Neural progenitor cell (in vitro differentiated cells): ENCODE measurements around the gene GLIPR2. TPM values are rescaled to one million over a fixed set of nuclear protein-coding genes. Genes with fewer than 3 reads are reported as not detected.

Experiments used
- DNase-seq: peaks from one replicate; pipeline ENCODE4 v3.0.0-alpha.2; 2016; ENCODE audit warnings: low spot score
- H2AFZ ChIP-seq: fragments of 200-600 bp; sonication (generic); replicated peaks from 2 replicates; pipeline ENCODE4 v1.6.1; 2016; ENCODE audit warnings: antibody characterized with exemption
- H3F3A ChIP-seq: fragments of 200-600 bp; sonication (generic); 2 replicates; pipeline ENCODE4 v1.6.1; 2016; ENCODE audit warnings: antibody characterized with exemption, low read depth
- H3K27ac ChIP-seq: fragments of 200-600 bp; sonication (generic); 2 replicates; pipeline ENCODE4 v1.5.1; 2016; ENCODE audit warnings: mild to moderate bottlenecking
- H3K27me3 ChIP-seq: fragments of 200-600 bp; sonication (generic); 2 replicates; pipeline ENCODE4 v1.6.1; 2016; ENCODE audit warnings: mild to moderate bottlenecking, moderate library complexity
- H3K36me3 ChIP-seq: fragments of 200-600 bp; sonication (generic); 2 replicates; pipeline ENCODE4 v1.5.1; 2016
- H3K4me1 ChIP-seq: fragments of 200-600 bp; sonication (generic); 2 replicates; pipeline ENCODE4 v1.6.1; 2016; ENCODE audit warnings: mixed run types
- H3K4me2 ChIP-seq: fragments of 200-600 bp; sonication (generic); 2 replicates; pipeline ENCODE4 v1.6.1; 2016
- H3K4me3 ChIP-seq: fragments of 200-600 bp; sonication (generic); 2 replicates; pipeline ENCODE4 v1.5.1; 2016
- H3K79me2 ChIP-seq: fragments of 200-600 bp; sonication (generic); 2 replicates; pipeline ENCODE4 v1.6.1; 2016; ENCODE audit warnings: low read depth
- H3K9ac ChIP-seq: fragments of 200-600 bp; sonication (generic); 2 replicates; pipeline ENCODE4 v1.6.1; 2016
- H3K9me3 ChIP-seq: fragments of 200-600 bp; sonication (generic); 2 replicates; pipeline ENCODE4 v1.5.1; 2016; ENCODE audit warnings: low read depth
- H4K20me1 ChIP-seq: fragments of 200-600 bp; sonication (generic); 2 replicates; pipeline ENCODE4 v1.6.1; 2016; ENCODE audit warnings: low read depth
- H3K27ac Mint-ChIP-seq: 3 replicates; pipeline ENCODE4 v1.8.0; 2021; ENCODE audit warnings: mixed read lengths
- H3K27me3 Mint-ChIP-seq: 2 replicates; pipeline ENCODE4 v1.8.0; 2022; ENCODE audit warnings: low read depth, mild to moderate bottlenecking, inconsistent platforms, moderate library complexity, mixed read lengths; ENCODE audit not compliant: insufficient read depth
- H3K36me3 Mint-ChIP-seq: 3 replicates; pipeline ENCODE4 v1.8.0; 2021; ENCODE audit warnings: mixed read lengths
- H3K4me1 Mint-ChIP-seq: 3 replicates; pipeline ENCODE4 v1.8.0; 2021; ENCODE audit warnings: mixed read lengths
- H3K4me3 Mint-ChIP-seq: 3 replicates; pipeline ENCODE4 v1.8.0; 2021; ENCODE audit warnings: mild to moderate bottlenecking, moderate library complexity, mixed read lengths
- H3K9me3 Mint-ChIP-seq: 3 replicates; pipeline ENCODE4 v1.8.0; 2020; ENCODE audit warnings: mixed read lengths
- EZH2 ChIP-seq: fragments of 200-600 bp; sonication (generic); IDR thresholded peaks from 2 replicates; pipeline ENCODE4 v1.6.1; 2017; ENCODE audit warnings: antibody characterized with exemption, mild to moderate bottlenecking, moderate library complexity
- EZH2phosphoT487 ChIP-seq: fragments of 200-600 bp; sonication (generic); IDR thresholded peaks from 2 replicates; pipeline ENCODE4 v1.6.1; 2017; ENCODE audit warnings: antibody characterized with exemption
- total RNA-seq: library from RNA; depleted of rRNA; stranded (reverse); fragments of >200 nt; gene quantifications from 2 replicates; pipeline ENCODE4 v1.2.3, GENCODE V29; 2015; ENCODE audit warnings: low replicate concordance
- TF ChIP-seq, protein P1 (sequence below): fragments of 200-600 bp; sonication (generic); IDR thresholded peaks from 2 replicates; pipeline ENCODE4 v1.5.1; 2017; ENCODE audit warnings: antibody characterized with exemption, mild to moderate bottlenecking

Gene GLIPR2
- total RNA-seq, 1 donor from 2014 or later, result 12.4 TPM

- Mint-ChIP-seq H3K9me3 (peaks cover 9% of the 10 kb centered on the region), H3K27ac (no peak overlapping the region), H3K4me1 (peaks cover 18% of the 10 kb centered on the region), H3K4me3 (no peak overlapping the region), H3K36me3 (no peaks in the 10 kb centered on the region), H3K27me3 (peaks cover 2% of the 10 kb centered on the region)
- H3F3A ChIP-seq, result peaks cover 5% of the 10 kb centered on the region
- H3K4me3 ChIP-seq, result no peak overlapping the region
- no peak overlapping the region for H3K27ac ChIP-seq
- no peak for DNase-seq
- H3K4me2 ChIP-seq, result no peak overlapping the region
- no peak overlapping the region for H3K9ac ChIP-seq
- TF ChIP-seq EZH2phosphoT487 (no peak), EZH2 (no peak)
- TF ChIP-seq, protein P1, sequence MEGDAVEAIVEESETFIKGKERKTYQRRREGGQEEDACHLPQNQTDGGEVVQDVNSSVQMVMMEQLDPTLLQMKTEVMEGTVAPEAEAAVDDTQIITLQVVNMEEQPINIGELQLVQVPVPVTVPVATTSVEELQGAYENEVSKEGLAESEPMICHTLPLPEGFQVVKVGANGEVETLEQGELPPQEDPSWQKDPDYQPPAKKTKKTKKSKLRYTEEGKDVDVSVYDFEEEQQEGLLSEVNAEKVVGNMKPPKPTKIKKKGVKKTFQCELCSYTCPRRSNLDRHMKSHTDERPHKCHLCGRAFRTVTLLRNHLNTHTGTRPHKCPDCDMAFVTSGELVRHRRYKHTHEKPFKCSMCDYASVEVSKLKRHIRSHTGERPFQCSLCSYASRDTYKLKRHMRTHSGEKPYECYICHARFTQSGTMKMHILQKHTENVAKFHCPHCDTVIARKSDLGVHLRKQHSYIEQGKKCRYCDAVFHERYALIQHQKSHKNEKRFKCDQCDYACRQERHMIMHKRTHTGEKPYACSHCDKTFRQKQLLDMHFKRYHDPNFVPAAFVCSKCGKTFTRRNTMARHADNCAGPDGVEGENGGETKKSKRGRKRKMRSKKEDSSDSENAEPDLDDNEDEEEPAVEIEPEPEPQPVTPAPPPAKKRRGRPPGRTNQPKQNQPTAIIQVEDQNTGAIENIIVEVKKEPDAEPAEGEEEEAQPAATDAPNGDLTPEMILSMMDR, result no peak
- no peaks in the 10 kb centered on the region for H3K36me3 ChIP-seq
- no peak overlapping the region for H2AFZ ChIP-seq
- no peaks in the 10 kb centered on the region for H3K4me1 ChIP-seq
- H4K20me1 ChIP-seq, result no peaks in the 10 kb centered on the region
- no peaks in the 10 kb centered on the region for H3K27me3 ChIP-seq
- no peaks in the 10 kb centered on the region for H3K79me2 ChIP-seq
- H3K9me3 ChIP-seq, result no peaks in the 10 kb centered on the region
Observed at GRCh38 chr9:36152741-36153438, 16.4 kb downstream of the GLIPR2 start.

DNA sequence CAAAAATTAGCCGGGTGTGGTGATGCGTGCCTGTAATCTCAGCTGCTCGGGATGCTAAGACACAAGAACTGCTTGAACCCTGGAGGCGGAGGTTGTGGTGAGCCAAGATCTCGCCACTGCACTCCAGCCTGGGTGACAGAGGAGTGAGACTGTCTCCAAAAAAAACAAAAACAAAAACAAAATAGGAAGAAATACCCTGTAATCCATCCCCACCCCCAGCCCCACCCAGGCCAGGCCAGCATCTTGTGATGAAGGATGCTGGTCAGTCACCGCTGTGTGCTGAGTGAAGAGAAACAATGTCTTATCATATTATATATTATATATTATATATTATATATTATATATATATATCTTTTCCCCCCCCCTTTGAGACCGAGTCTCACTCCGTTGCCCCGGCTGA is 17.2 kb downstream of the GLIPR2 start:
- H3K36me3 Mint-ChIP-seq, result peaks cover 4% of the 10 kb centered on the region
- no peaks in the 10 kb centered on the region for H3K4me1 ChIP-seq
- no peaks in the 10 kb centered on the region for H3K27me3 ChIP-seq
- H3K36me3 ChIP-seq, result no peaks in the 10 kb centered on the region
- no peak overlapping the region for H3K9ac ChIP-seq
- no peak overlapping the region for H3K4me3 ChIP-seq
- H3K4me1 Mint-ChIP-seq, result peaks cover 18% of the 10 kb centered on the region
- H4K20me1 ChIP-seq, result no peaks in the 10 kb centered on the region
- H3K9me3 ChIP-seq, result no peaks in the 10 kb centered on the region
- peaks cover 16% of the 10 kb centered on the region for H3K9me3 Mint-ChIP-seq
- no peak overlapping the region for H2AFZ ChIP-seq
- peak overlapping the region; percentile 76 for H3K27ac Mint-ChIP-seq
- no peak for DNase-seq
- H3K27me3 Mint-ChIP-seq, result peaks cover 2% of the 10 kb centered on the region
- H3F3A ChIP-seq, result peaks cover 5% of the 10 kb centered on the region
- H3K4me2 ChIP-seq, result no peak overlapping the region
- H3K27ac ChIP-seq, result no peak overlapping the region
- H3K4me3 Mint-ChIP-seq, result no peak overlapping the region
- no peaks in the 10 kb centered on the region for H3K79me2 ChIP-seq
- TF ChIP-seq, protein P1, result no peak
- TF ChIP-seq EZH2 (no peak), EZH2phosphoT487 (no peak)

- H3K27ac Mint-ChIP-seq, result peak overlapping the region; percentile 76
- Histone ChIP-seq H3K4me2 (no peak overlapping the region), H3K27ac (no peak overlapping the region), H2AFZ (peak overlapping the region; percentile 27), H3K4me3 (no peak overlapping the region), H3K36me3 (no peaks in the 10 kb centered on the region), H3F3A (peaks cover 5% of the 10 kb centered on the region), H3K4me1 (no peaks in the 10 kb centered on the region), H3K79me2 (no peaks in the 10 kb centered on the region), H3K27me3 (no peaks in the 10 kb centered on the region), H3K9ac (no peak overlapping the region), H4K20me1 (no peaks in the 10 kb centered on the region), H3K9me3 (no peaks in the 10 kb centered on the region)
- TF ChIP-seq, protein P1, result no peak
- TF ChIP-seq EZH2 (no peak), EZH2phosphoT487 (no peak)
- peaks cover 18% of the 10 kb centered on the region for H3K4me1 Mint-ChIP-seq
- H3K4me3 Mint-ChIP-seq, result peak overlapping the region; percentile 36
- peaks cover 2% of the 10 kb centered on the region for H3K27me3 Mint-ChIP-seq
- no peak for DNase-seq
- peaks cover 4% of the 10 kb centered on the region for H3K36me3 Mint-ChIP-seq
- H3K9me3 Mint-ChIP-seq, result peaks cover 16% of the 10 kb centered on the region
Observed at GRCh38 chr9:36154331-36154952, 17.9 kb downstream of the GLIPR2 start.
